IgD-negative memory B cell (primary cell): Measurements from ENCODE around the gene USB1. TPM values are rescaled to one million over a fixed set of nuclear protein-coding genes. Genes with fewer than 3 reads are reported as not detected.

Source experiments
- H3K27ac Mint-ChIP-seq, 3 donors: one replicate each; pipeline ENCODE4 v1.8.0; 2020 to 2022; ENCODE audit warnings: mild to moderate bottlenecking in 3 of 3, mixed read lengths in 3 of 3, moderate library complexity in 1 of 3
- H3K27me3 Mint-ChIP-seq: one replicate; pipeline ENCODE4 v1.8.0; 2021; ENCODE audit warnings: mixed read lengths
- H3K36me3 Mint-ChIP-seq: one replicate; pipeline ENCODE4 v1.8.0; 2020; ENCODE audit warnings: mild to moderate bottlenecking, mixed read lengths
- H3K4me1 Mint-ChIP-seq, 3 donors: one replicate each; pipeline ENCODE4 v1.8.0; 2020 to 2022; ENCODE audit warnings: mixed read lengths in 3 of 3, mild to moderate bottlenecking in 1 of 3
- H3K4me3 Mint-ChIP-seq, 4 donors: one replicate each; pipeline ENCODE4 v1.8.0; 2020 to 2022; ENCODE audit warnings: mild to moderate bottlenecking in 4 of 4, mixed read lengths in 4 of 4, moderate library complexity in 3 of 4
- H3K9me3 Mint-ChIP-seq, 3 donors: one replicate each; pipeline ENCODE4 v1.8.0; 2020 to 2021; ENCODE audit warnings: mixed read lengths in 3 of 3, mild to moderate bottlenecking in 1 of 3
- polyA plus RNA-seq: library from polyadenylated mRNA; unstranded; fragments of 300-500 nt; fragmentation: Illumina TruSeq; gene quantifications from one replicate; pipeline ENCODE4 v1.2.3, GENCODE V29; 2021

Gene USB1, protein sequence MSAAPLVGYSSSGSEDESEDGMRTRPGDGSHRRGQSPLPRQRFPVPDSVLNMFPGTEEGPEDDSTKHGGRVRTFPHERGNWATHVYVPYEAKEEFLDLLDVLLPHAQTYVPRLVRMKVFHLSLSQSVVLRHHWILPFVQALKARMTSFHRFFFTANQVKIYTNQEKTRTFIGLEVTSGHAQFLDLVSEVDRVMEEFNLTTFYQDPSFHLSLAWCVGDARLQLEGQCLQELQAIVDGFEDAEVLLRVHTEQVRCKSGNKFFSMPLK
- polyA plus RNA-seq: 29.3 TPM

DNA sequence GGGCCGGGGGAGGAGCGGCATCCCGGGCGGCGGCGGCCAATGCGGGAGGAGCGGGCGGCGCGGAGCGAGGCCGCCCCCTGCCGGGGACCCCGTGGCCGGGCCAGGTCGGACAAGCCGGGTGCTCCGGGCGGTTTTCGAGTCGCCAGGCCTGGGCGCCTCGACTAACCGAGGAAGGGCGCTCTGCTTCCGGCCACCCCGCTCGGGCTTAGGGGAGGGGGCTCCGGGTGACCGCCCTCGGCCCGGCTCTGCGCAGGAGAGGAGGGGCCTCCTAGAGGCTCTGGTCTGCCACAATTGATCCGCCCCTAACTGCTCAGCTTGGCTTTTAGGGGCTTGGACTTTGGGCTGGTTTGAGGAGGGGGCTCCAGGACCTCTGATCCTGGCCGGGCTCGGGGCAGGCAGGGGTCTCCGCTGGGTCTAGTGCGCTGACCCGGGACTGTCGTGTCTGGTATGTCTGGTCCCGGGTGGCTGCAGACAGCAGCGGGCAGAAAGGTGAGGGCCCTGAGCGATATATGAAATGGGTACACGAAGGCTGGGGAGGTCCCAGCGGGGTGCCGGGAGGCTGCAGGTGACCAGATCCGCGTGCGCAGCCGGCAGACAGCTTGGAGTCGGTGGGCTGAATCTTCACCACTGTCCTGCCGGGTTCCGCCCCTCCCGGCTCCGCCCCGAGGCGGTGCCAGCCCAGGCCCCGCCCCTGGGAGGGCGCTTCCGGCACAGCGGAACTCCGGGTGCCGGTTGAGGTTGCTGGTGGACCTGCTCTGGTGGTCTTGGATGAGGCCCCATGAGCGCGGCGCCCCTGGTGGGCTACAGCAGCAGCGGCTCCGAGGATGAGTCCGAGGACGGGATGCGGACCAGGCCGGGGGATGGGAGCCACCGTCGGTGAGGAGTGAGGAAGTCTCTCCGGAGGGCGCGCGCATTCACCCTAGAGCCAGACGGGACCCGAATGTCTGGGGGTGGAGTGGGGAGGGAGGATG, at the start of gene USB1:
USB1 (plus strand) TSS at position 702 of the 971 bp plus-strand sequence; CDS start at position 779, 77 bp downstream.
- H3K4me1 Mint-ChIP-seq: peaks cover 21 to 29% (median 29%) of the 10 kb centered on the region in 3 donors
- H3K27me3 Mint-ChIP-seq: no peaks in the 10 kb centered on the region
- peak within 1 kb of the TSS; percentile 50 to 97 (median 93) for H3K27ac Mint-ChIP-seq
- H3K9me3 Mint-ChIP-seq: no peaks in the 10 kb centered on the region
- peaks cover 5% of the 10 kb centered on the region for H3K36me3 Mint-ChIP-seq
- peak within 1 kb of the TSS; percentile 89 to 96 (median 95) for H3K4me3 Mint-ChIP-seq

DNA sequence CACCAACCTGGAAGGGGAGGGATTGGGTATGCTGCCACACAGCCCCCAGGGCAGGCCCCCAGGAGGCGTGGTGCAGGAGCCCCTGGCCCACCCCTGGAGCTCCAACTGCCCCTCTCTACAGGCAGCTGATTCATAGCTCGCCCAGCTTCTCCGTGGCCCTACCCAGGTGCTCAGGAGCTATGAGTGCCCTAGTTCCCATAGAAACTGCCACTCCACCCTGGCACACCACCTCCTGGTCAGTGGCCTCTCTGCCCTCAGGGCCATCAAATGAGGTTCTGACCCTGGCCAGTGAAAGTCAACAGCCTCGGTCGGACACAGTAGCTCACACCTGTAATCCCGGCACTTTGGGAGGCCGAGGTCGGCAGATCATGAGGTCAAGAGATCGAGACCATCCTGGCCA, 48.3 kb upstream of the USB1 start:
- peaks cover 0 to 4% (median 0%) of the 10 kb centered on the region in 3 donors for H3K9me3 Mint-ChIP-seq
- H3K4me1 Mint-ChIP-seq: no peaks in the 10 kb centered on the region

DNA sequence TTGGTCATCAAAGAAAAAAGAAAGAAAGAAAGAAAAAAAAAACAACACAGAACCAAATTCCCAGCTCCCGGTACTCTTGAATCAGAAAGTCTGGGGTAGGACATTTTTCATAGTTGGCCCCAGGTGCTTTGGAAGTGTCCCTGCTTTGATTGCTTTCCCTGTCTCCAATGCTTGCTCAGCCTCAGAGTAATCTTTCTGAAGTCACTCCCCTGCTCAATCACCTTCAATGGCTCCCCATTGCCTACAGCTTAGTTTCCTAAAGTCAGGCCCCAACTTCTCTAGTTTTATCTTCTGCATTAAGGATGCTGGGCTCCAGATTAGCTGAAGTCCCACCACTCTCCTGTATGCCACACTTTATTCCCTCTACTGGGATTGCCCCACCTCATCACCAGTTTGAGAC, 47.4 kb upstream of the USB1 start:
- no peak overlapping the region for H3K4me3 Mint-ChIP-seq
- no peak overlapping the region for H3K27ac Mint-ChIP-seq
- no peaks in the 10 kb centered on the region for H3K36me3 Mint-ChIP-seq
- H3K27me3 Mint-ChIP-seq: peaks cover 8% of the 10 kb centered on the region
- H3K4me1 Mint-ChIP-seq: no peaks in the 10 kb centered on the region
- peaks cover 0 to 4% (median 0%) of the 10 kb centered on the region in 3 donors for H3K9me3 Mint-ChIP-seq

More for the DNA sequence above, 48.3 kb upstream of the USB1 start:
- H3K27me3 Mint-ChIP-seq: peaks cover 8% of the 10 kb centered on the region
- H3K36me3 Mint-ChIP-seq: no peaks in the 10 kb centered on the region
- no peak overlapping the region for H3K4me3 Mint-ChIP-seq
- H3K27ac Mint-ChIP-seq: no peak overlapping the region

DNA sequence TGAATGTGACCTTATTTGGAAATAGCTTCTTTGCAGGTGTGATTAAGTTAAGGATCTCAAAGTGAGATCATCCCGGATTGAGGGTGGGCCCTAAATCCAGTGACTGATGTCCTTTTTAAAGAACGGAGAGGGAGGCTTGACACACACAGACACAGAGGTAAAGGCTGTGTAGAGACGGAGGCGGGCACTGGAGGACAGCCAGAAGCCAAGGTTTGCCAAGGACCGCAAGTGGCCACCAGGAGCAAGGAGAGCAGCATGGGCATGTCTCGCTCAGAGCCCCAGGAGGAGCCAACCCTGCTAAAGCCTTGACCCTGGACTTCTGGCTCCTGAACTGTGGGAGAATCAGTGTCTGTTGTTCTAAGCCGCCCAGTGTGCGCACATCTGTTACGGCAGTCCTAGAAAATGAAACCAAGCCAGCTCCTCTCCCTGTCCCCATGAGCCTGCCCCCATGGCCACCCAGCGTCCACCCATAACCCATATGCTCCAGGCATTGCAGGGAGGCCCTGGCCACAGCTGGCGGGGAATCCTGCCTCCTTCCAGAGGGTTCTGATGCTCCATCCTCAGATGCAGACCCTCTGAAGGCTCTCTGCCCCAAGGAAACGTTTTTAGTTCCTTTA, 45.5 kb upstream of the USB1 start:
- Mint-ChIP-seq H3K36me3 (no peaks in the 10 kb centered on the region), H3K9me3 (no peaks in the 10 kb centered on the region), H3K27ac (no peak overlapping the region), H3K4me1 (no peaks in the 10 kb centered on the region), H3K27me3 (peaks cover 7% of the 10 kb centered on the region), H3K4me3 (no peak overlapping the region)

DNA sequence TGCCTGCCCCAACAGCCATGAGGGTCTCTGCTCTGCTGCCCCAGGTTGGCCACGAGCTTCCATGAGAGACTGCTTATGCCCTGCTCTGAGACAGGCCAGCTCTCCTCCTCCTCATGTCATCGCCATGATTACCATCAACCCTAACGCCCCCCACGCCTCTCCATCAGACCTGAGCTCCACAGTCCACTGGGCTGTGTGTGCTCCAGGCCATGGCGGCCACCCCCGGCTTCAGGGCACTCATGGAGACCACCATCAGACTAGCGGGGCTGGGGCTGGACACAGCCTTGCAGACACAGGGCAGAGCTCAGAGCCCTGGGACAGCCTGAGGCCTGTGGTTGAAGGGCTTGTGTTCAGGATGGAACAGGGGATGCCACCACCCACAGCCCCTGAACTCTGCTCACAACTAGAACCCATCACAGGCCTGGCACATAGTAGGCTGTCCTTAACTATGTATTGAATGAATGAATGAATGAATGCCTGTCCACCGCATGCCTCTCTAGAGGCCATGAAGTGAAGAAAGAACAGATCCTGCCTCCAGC, 44.9 kb upstream of the USB1 start:
- no peak overlapping the region for H3K4me3 Mint-ChIP-seq
- peaks cover 7% of the 10 kb centered on the region for H3K27me3 Mint-ChIP-seq
- no peaks in the 10 kb centered on the region for H3K4me1 Mint-ChIP-seq
- H3K9me3 Mint-ChIP-seq: no peaks in the 10 kb centered on the region
- H3K27ac Mint-ChIP-seq: no peak overlapping the region
- no peaks in the 10 kb centered on the region for H3K36me3 Mint-ChIP-seq

DNA sequence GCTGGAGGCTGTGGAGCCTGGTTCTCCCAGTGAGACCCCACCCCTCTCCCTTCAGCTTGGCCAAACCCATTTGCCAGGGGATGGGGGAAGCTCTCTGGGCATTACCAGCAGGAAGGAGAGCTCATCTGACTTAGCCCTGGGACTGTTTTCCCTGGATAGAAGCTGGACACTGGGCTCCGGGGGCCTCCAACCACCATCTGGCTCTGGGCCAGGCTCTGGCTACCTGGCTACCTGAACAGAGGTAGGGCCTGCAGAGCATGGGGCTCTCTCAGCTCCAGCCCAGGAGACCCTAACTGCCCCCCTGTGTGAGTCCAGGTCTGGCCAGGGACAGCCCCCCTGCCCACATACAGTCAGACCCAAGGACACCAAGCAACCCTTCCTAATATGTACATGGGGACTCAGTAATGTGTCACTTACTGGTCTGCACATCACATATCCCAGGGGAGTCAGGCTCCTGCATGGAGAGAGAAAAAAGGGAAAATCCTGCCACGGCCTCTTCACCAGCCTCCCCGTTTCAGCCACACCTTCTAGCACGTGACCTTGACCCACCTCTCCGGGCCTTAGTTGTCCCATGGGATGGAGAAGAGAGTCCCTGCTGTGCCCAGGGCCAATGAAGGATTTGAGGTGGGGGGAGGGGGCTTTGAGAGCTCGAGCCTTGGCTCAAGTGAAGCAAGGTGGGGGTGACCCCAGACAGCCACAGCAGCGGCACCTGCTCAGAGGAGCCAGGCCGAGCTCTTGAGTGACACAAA, 44.1 kb upstream of the USB1 start:
- H3K4me1 Mint-ChIP-seq: no peaks in the 10 kb centered on the region
- H3K36me3 Mint-ChIP-seq: no peaks in the 10 kb centered on the region
- H3K4me3 Mint-ChIP-seq: no peak overlapping the region
- H3K27ac Mint-ChIP-seq: no peak overlapping the region
- H3K9me3 Mint-ChIP-seq: no peaks in the 10 kb centered on the region
- H3K27me3 Mint-ChIP-seq: peaks cover 8% of the 10 kb centered on the region

DNA sequence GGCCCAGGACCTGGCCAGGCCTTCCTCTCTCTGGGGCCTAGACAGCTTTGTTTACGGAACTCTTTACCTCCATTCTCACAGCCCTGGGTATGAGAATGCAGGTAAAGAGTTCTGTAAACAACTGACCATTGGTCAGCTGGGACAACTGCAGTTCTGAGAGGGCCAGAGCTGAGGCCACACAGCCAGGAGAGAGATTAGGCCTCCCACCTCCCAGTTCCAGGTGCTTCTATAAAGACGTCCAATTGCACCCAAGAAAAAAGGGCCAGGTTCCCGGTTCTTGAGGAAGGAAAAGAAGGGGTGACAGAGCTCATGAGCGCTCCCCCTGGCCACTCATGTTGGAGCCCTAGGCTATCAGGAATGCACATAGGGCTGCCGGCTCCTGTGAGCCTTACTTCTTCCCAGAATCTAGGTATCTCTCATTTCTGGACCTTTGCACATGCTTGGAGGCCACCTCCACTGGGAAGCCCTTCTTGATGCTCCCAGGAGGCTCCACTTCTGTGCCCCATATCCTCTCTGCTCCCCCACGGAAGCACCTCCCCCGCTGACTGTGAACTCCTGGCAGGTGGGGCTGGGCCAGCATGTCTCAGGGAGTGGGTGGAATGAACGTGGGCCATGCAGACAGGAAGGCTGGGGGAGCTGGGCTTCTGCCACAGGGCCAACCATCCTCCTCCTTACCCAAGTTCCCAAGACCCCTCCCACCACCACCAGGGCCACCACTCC, 43.4 kb upstream of the USB1 start:
- Mint-ChIP-seq H3K9me3 (no peaks in the 10 kb centered on the region), H3K4me3 (no peak overlapping the region), H3K27ac (no peak overlapping the region), H3K4me1 (no peaks in the 10 kb centered on the region), H3K36me3 (no peaks in the 10 kb centered on the region), H3K27me3 (peaks cover 8% of the 10 kb centered on the region)

DNA sequence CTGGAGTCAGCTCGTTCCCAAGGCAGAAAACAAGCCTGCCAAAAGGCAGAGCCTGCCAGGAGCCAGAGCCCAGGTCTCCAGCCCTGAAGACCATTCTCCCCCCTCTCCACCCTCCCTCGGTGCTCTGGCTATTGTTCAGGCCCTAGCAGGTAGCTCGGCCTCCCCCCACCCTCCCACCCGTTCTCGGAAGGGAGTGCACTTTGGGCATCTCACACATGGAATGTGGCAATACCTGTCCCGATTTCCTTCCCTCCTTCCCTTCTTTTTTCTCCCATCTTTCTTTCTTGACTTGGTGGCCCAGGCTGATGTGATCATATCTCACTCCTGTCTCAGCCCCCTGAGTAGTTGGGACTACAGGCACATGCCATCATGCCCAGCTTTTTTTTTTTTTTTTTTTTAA, 42.7 kb upstream of the USB1 start:
- H3K36me3 Mint-ChIP-seq: no peaks in the 10 kb centered on the region
- no peaks in the 10 kb centered on the region for H3K9me3 Mint-ChIP-seq
- no peak overlapping the region for H3K27ac Mint-ChIP-seq
- H3K4me1 Mint-ChIP-seq: no peaks in the 10 kb centered on the region
- H3K27me3 Mint-ChIP-seq: peaks cover 8% of the 10 kb centered on the region
- no peak overlapping the region for H3K4me3 Mint-ChIP-seq

DNA sequence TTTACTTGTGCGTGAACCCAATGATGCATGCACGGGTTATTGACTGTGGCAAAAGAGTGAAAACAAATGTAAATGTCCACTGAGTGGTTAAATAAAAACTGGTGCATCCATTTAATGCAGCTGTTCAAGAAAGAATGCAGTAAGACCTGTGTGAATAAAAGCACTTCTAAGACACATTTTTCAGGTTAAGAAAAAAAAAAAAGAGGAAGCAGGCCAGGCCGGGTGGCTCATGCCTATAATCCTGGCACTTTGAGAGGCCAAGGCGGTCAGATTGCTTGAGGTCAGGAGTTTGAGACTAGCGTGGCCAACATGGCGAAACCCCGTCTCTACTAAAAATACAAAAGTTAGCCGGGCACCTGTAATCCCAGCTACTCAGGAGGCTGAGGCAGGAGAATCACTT, 42.1 kb upstream of the USB1 start:
- Mint-ChIP-seq H3K4me1 (no peaks in the 10 kb centered on the region), H3K9me3 (no peaks in the 10 kb centered on the region), H3K27me3 (peaks cover 8% of the 10 kb centered on the region), H3K4me3 (no peak overlapping the region), H3K36me3 (no peaks in the 10 kb centered on the region), H3K27ac (no peak overlapping the region)

DNA sequence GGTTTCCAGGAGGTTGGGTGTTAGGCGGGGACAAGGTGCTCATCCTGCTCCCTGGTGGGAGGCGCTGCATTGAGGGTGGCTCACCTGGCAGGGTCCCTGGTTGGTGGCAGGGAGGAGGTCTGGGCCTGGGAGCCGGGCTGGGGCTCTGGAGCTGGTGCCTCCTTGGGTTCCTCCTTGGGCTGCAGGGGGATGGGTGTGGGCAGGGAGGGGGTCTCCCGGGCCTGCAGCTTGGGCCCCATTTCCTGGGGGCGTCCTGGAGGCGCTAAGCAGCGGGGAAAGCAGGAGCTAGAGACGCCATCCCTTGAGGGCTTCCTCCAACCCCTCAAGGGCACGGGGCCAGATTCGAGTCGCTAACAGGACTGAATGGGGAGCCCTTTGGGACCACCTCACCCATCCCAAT, 41.4 kb upstream of the USB1 start:
- no peaks in the 10 kb centered on the region for H3K9me3 Mint-ChIP-seq
- H3K4me1 Mint-ChIP-seq: no peaks in the 10 kb centered on the region
- H3K27me3 Mint-ChIP-seq: peaks cover 7% of the 10 kb centered on the region
- H3K4me3 Mint-ChIP-seq: no peak overlapping the region
- no peak overlapping the region for H3K27ac Mint-ChIP-seq
- no peaks in the 10 kb centered on the region for H3K36me3 Mint-ChIP-seq

DNA sequence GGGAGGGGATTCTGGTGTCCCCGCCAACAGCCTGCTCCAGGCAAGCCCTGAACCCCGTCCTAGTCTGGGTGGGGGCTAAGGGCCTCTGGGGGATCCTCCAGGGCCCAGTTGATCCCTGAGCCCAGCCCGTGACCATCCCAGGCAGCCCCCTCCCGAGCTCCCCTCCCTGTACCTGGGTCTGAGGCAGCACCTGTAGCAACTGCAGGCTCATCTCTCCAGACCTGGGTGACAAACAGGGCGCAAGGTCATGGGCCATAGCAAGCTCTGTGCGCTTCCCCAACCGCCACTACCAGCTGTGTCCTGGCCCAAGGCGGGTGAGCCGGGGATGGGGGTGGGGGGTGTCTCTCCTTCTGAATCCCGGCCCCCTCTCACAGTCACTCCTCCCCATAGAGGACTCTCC, 40.9 kb upstream of the USB1 start:
- Mint-ChIP-seq H3K36me3 (no peaks in the 10 kb centered on the region), H3K4me3 (no peak overlapping the region), H3K9me3 (no peaks in the 10 kb centered on the region)

DNA sequence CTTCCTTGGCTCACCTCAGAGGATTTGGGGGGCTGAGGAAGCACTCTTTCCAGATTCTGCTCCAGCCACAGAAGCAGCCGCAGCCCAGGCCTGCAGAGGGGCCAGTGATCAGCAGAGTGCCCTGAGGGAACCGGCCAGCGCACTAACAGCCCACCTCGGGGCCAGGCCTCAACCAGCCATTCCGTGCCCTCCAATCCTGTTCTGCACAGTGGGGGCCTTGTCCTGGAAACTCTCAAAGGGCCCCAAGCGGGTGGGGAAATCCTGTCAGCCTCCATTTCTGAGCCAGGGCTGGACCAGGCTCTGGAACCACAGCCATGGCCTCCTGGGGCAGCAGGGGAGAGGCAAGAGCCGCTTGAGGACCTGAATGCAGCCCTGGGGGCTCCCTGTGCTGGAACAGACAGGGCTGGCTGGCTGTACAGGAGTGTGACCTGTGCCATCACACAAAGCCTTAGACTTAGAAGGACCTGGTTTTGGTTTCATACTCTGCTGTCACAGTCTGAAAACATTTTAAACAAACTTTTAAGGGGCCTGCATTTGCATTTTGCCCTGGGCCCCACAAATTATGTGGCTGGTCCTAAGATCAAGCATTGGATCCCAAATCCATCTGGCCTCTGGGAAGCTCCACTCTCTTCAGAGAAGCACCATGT, 40.3 kb upstream of the USB1 start:
- no peak overlapping the region for H3K27ac Mint-ChIP-seq
- H3K4me1 Mint-ChIP-seq: no peaks in the 10 kb centered on the region
- no peaks in the 10 kb centered on the region for H3K9me3 Mint-ChIP-seq
- peaks cover 7% of the 10 kb centered on the region for H3K27me3 Mint-ChIP-seq
- no peak overlapping the region for H3K4me3 Mint-ChIP-seq
- no peaks in the 10 kb centered on the region for H3K36me3 Mint-ChIP-seq

More for the DNA sequence above, 40.9 kb upstream of the USB1 start:
- Mint-ChIP-seq H3K27ac (no peak overlapping the region), H3K4me1 (no peaks in the 10 kb centered on the region), H3K27me3 (peaks cover 7% of the 10 kb centered on the region)

DNA sequence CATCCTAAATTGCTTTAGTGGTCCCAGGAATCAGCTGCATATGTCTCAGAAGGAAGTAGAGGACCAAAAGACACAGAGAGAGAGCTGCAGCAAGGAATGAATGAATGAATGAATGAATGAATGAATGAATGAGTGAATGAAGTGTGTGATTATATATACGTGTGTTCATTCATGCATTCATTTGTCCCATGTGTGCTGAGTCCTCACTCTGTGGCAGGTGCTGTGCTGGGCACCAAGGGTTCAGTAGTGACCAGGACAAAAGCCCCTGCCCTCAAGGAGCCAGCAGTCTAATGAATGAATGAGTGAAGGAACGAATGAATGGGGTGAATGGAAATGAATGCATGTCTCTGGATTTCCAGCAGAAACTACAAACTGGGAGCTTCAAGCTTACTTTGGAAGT, 39.7 kb upstream of the USB1 start:
- peaks cover 7% of the 10 kb centered on the region for H3K27me3 Mint-ChIP-seq
- no peak overlapping the region for H3K27ac Mint-ChIP-seq
- no peaks in the 10 kb centered on the region for H3K4me1 Mint-ChIP-seq
- peak overlapping the region in 1 of 4 donors; percentile 68 for H3K4me3 Mint-ChIP-seq
- H3K36me3 Mint-ChIP-seq: no peaks in the 10 kb centered on the region
- no peaks in the 10 kb centered on the region for H3K9me3 Mint-ChIP-seq

DNA sequence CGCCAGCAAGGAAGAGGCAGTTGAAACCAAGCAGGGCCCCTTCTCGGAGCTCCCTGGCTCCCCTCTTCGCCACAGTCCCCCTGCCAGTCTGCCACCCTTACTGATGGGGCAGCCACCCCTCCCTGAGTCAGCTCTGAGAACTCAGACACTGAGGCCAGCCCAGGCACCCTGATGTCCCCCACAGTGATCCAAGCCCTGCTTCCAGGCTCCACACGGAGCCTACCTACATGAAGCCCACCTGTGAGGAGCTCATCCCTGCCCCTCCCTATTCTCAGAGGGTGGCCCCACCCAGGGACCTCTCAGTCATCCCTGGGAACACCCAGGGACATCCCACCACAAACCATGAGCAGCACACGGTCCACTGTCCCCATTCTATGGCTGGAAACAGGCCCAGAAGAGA, 39.2 kb upstream of the USB1 start:
- peaks cover 7% of the 10 kb centered on the region for H3K27me3 Mint-ChIP-seq
- no peak overlapping the region for H3K27ac Mint-ChIP-seq
- H3K36me3 Mint-ChIP-seq: no peaks in the 10 kb centered on the region
- H3K9me3 Mint-ChIP-seq: no peaks in the 10 kb centered on the region
- H3K4me3 Mint-ChIP-seq: peak overlapping the region in 1 of 4 donors; percentile 35
- no peaks in the 10 kb centered on the region for H3K4me1 Mint-ChIP-seq
